ENCODE measurements around the gene PRPF6.

The PRPF6 gene

GRCh38 chr20:64076061-64076997, 95.4 kb downstream of the PRPF6 start:
- DNase-seq (ENCODE audit: low read depth in 3 of 3): no peak

DNA sequence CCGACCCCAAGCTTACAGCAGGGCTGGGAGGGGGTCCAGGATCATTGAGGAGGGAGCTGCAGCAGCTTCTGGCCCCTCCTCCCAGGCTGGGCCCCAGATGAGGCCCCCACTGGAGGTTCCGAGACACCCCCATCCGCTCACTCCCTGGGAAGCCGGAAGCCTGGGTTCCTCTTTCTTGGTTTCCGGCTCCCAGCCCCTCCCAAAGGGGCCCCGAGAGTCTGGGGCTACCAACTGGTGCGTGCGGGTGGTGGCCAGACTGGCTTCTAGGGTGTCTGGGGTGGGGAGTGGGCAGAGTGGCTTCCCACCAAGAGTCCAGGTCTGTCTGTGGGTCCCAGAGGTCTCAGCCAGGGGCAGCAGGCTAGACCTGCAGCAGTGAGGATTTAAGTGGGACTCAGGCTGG, 96.2 kb downstream of the PRPF6 start:
- peak in 1 of 3 experiments; percentile 55 for DNase-seq (ENCODE audit: low read depth in 3 of 3)

- DNase-seq (ENCODE audit: low read depth in 3 of 3): no peak
Measured at GRCh38 chr20:64077541-64077875, 96.6 kb downstream of the PRPF6 start.

DNA sequence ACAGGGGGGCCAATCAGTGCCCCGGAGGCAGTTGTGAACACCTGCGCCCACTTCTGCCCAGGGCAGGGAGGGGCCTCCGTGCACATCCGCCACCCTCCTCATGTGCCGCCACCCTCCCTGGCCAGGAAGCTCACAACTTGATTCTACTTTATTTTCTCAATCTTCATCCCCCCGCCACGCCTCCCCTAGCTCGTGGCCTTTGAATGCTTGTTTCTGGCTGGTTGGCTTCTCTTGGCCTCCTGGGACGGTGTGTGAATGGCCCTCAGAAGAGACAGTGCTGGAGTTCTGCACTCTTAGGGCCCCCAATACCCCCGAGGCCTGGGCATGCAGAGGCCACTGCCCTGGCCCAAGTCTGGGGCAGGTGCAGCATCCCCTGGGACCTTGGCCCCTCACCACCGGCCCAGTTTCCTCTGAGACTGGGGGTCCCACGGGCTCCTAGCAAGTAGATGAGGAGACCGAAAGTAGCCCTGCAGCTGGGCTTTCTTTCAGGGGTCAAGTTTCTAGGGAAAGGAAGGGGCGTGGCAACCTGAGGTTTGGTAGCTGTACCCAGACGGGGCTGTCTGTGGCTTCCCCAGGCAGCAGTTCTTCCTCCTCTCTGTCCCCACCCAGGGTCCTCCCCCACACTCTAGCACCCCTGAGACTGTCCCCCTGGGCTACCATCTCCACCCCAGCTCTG, 97.1 kb downstream of the PRPF6 start:
- no peak for DNase-seq (ENCODE audit: low read depth in 3 of 3)

GRCh38 chr20:64078934-64079272, 98.0 kb downstream of the PRPF6 start:
- no peak for DNase-seq (ENCODE audit: low read depth in 3 of 3)

DNA sequence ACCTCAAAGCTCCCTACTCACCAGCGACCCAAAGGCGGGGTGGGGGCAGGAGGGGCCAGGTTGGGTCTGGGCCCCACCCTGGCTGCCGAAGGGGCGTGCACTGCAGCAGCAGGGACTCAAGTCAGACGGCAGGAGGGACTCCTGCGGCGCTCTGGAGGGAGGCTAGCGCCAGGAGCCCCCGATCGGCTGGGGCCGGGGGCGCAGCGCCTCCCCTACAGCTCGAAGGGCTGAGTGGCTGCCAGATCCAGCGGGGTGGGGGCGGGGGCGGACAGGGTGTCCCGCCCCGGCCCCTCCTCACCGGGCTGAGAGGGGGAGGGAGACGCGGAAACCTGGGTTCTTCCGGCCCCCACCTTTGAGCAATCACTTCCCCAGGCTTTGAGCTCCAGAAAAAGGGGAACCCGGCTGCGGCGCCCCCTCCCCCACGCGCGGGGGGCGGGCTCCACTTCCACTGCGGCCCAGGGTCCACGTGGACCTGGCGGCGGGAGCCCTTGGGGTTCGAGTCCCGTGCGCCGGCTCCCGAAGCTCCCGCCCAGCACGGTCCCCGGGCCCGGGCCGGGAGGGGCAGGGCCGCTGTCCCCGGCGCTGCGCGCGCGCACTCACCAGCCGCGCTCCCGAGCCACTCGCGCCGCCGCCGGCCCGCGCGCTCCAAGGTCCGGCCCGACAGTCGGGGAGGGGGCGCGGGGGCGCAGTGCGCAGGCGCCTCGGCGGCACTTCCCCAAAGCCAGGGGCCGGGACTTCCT, 98.5 kb downstream of the PRPF6 start, which contains the start of gene RGS19:
Gene RGS19, minus strand, starts transcription at position 246 of the 740 bp plus-strand sequence. CDS start 2,632 bp downstream, outside the sequence.
- peak; percentile 24 to 74 (median 43) for DNase-seq (ENCODE audit: low read depth in 3 of 3)

DNA sequence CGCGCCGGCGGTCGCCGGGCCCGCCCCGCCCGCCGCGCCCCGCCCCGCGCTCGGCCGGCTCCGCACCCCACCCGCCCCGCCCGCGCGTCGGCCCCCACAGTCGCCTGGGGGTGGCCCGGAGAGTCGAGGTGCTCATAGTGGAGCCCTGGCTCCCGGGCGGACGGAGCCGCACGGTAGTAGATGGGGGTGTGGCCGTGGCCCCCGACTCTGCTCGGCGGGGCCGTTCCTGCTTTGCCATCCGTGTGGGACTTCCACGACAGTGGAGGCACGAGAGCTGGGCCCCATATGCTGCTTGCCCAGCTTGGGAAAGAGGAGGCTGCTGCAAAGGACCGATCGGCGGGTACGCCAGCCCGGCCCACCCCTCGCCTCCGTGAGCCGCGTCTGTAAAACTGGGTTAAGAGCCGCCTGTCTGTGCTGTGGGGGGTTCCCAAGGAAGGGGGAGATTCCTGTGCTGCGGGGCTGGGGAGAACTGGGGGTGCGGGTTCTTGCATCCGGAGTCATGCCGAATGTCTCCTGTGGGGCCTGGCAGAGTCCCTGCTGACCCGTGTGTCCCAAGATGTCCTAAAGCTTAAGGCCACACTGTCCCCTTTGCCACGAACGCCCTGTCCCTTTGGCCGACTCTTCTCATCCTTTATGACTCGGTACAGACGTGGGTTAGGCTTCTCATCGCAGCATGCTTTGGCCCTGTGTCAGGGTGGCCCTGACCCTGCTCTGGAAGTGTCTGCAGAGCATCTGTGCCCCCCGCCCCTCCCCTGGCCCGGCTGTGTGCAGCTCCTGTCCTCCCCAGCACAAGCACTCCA, 99.3 kb downstream of the PRPF6 start, which contains the start of gene OPRL1:
Gene OPRL1, plus strand, starts transcription at position 70 of the 800 bp plus-strand sequence. CDS start 12,639 bp downstream, outside the sequence.
- DNase-seq (ENCODE audit: low read depth in 3 of 3): no peak

DNA sequence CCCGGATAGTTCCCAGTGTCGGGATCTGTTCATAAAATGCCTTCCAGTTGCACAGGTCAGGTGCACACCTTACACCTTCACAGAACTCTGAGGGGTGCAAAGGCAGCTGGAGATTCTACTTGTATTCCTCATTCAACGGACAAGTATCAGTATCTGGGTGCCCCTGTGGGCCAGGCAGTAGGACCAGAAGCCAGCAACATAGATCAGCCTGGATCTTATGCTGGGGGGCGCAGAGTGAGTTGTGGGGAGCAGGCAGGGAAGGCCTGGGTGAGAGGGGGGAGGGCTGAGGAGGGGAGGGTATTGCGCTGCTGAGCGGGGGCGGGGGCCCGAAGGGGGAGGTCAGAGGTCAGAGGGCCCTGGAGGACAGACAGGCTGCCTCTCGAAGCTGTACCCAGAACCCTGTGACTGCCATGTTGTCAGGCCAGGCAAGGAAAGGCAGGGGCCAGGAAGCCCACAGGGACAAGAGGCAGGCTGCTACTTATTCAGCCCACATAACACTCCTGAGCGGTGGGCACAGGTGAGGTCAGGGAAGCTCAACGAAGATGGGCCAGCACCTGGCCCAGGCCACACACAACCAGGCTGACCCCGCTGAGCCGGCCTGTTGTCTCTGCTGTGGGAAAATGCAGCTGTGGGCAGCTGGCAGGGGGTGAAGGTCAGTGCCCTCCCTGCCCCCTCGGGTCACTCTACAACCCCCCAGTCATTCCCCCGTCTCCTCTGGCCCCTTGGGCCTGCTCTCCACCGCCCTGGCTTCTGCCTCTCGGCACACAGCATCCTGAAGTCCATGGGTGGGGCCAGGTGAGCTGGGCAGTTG, 100.1 kb downstream of the PRPF6 start:
- DNase-seq (ENCODE audit: low read depth in 3 of 3): no peak

DNA sequence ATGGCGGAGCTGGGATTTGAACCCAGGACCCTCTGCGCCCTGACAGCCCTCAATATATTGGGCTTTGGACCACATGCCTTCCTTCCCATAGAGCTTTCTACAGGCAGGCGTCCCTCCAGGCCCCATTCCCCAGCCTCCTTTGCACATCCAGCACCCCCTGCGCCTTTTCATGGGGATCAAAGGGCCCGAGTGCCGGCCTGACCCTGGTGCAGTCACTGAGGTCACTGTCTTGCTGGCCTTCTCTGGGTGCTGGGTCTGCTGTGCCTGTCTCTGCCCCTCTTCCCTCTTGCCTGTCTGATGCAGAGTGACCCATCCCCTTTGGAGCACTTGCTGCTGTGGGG, 100.7 kb downstream of the PRPF6 start:
- DNase-seq (ENCODE audit: low read depth in 3 of 3): no peak

- no peak for DNase-seq (ENCODE audit: low read depth in 3 of 3)
Measured at GRCh38 chr20:64082126-64082731, 101.3 kb downstream of the PRPF6 start.
